ENCODE measurements around the gene LAD1.

- no peak for TF ChIP-seq CTCF (IDR thresholded peaks at IDR 0.05; ENCODE audit: insufficient read depth, low read depth, low read length)
- TF ChIP-seq EZH2 (IDR thresholded peaks at IDR 0.05; ENCODE audit: insufficient read depth, low read length): no peak
These were observed 68.0 kb downstream of the LAD1 start for GRCh38 chr1:201331166-201331565.

Measured in astrocyte (in vitro differentiated cells and primary cell).